Fibroblast of pulmonary artery (primary cell): ENCODE measurements around the gene SLC5A2.
"Not testable (repeated sequence)": the region's sequence is repeated elsewhere in the genome, so short reads cannot be mapped to it uniquely, and the experiment has no call there.

Experiments used
- DNase-seq: peaks from one replicate; pipeline ENCODE4 v3.0.0-alpha.2; 2010; ENCODE audit warnings: low read depth
- H3K4me3 ChIP-seq: replicated peaks from 2 replicates; pipeline ENCODE4 v1.5.1; 2011; ENCODE audit warnings: low read depth, mild to moderate bottlenecking, control low read depth, low read length, moderate library complexity
- CTCF ChIP-seq: IDR thresholded peaks from 2 replicates; pipeline ENCODE4 v1.5.1; 2011; ENCODE audit warnings: mild to moderate bottlenecking, control low read depth, low read length, inconsistent platforms; ENCODE audit errors: missing control alignments

SLC5A2 gene

GRCh38 chr16:31483081-31483480 lies at the start of gene SLC5A2:
Gene SLC5A2, plus strand, starts transcription at chr16:31483123. Its CDS starts 14 bp downstream, at chr16:31483137.
- DNase-seq: no peak

GRCh38 chr16:31435341-31436220 lies 47.3 kb upstream of the SLC5A2 start:
- H3K4me3 ChIP-seq: no peak overlapping the region
- DNase-seq: no peak
- TF ChIP-seq CTCF: no peak

More at GRCh38 chr16:31483081-31483480, at the start of gene SLC5A2:
- no peak within 1 kb of the TSS for H3K4me3 ChIP-seq
- TF ChIP-seq CTCF: no peak

GRCh38 chr16:31436221-31437045 lies 46.5 kb upstream of the SLC5A2 start:
- H3K4me3 ChIP-seq: no peak overlapping the region
- no peak for TF ChIP-seq CTCF
- DNase-seq: no peak

- no peak overlapping the region for H3K4me3 ChIP-seq
- no peak for DNase-seq
- no peak for TF ChIP-seq CTCF
These were observed 44.5 kb upstream of the SLC5A2 start for GRCh38 chr16:31438414-31438813.

- DNase-seq: not testable (repeated sequence)
These were observed 43.9 kb upstream of the SLC5A2 start for GRCh38 chr16:31439023-31439422.

GRCh38 chr16:31439519-31439918 lies 43.4 kb upstream of the SLC5A2 start:
- no peak for DNase-seq
- H3K4me3 ChIP-seq: no peak overlapping the region
- no peak for TF ChIP-seq CTCF

More at GRCh38 chr16:31439023-31439422, 43.9 kb upstream of the SLC5A2 start:
- not testable (repeated sequence) for H3K4me3 ChIP-seq

GRCh38 chr16:31440516-31441184 lies 42.3 kb upstream of the SLC5A2 start:
- TF ChIP-seq CTCF: no peak
- DNase-seq: no peak

More at GRCh38 chr16:31440516-31441184, 42.3 kb upstream of the SLC5A2 start:
- no peak overlapping the region for H3K4me3 ChIP-seq
